ENCODE measurements around the gene R3HDM4.

The R3HDM4 gene

GRCh38 chr19:947090-947706 lies 34.2 kb upstream of the R3HDM4 start:
- DNase-seq: no peak

- DNase-seq: no peak
Measured at GRCh38 chr19:945401-946252, 32.6 kb upstream of the R3HDM4 start.

GRCh38 chr19:944663-945241 lies 31.7 kb upstream of the R3HDM4 start:
- DNase-seq: peak in 1 of 2 experiments; percentile 35

GRCh38 chr19:944171-944567 lies 31.1 kb upstream of the R3HDM4 start:
- DNase-seq: no peak

GRCh38 chr19:943551-944170 lies 30.6 kb upstream of the R3HDM4 start:
- no peak for DNase-seq

- no peak for DNase-seq
Measured at GRCh38 chr19:942133-942645, 29.2 kb upstream of the R3HDM4 start.

GRCh38 chr19:941292-942132 lies 28.5 kb upstream of the R3HDM4 start:
- no peak for DNase-seq

GRCh38 chr19:940591-941291 lies 27.7 kb upstream of the R3HDM4 start:
- DNase-seq: peak; percentile 54 to 92

GRCh38 chr19:939922-940321 lies 26.9 kb upstream of the R3HDM4 start:
- DNase-seq: no peak

GRCh38 chr19:939439-939838 lies 26.4 kb upstream of the R3HDM4 start:
- no peak for DNase-seq

- no peak for DNase-seq
Measured at GRCh38 chr19:938233-938923, 25.4 kb upstream of the R3HDM4 start.

- DNase-seq: no peak
Measured at GRCh38 chr19:937259-937694, 24.3 kb upstream of the R3HDM4 start.

- no peak for DNase-seq
Measured at GRCh38 chr19:936175-936546, 23.1 kb upstream of the R3HDM4 start.

GRCh38 chr19:934865-935479 lies 22.0 kb upstream of the R3HDM4 start:
- peak; percentile 69 to 95 for DNase-seq

- no peak for DNase-seq
Measured at GRCh38 chr19:934197-934840, 21.3 kb upstream of the R3HDM4 start.

- no peak for DNase-seq
Measured at GRCh38 chr19:933553-933882, 20.5 kb upstream of the R3HDM4 start.

GRCh38 chr19:932648-933552 lies 19.9 kb upstream of the R3HDM4 start:
- DNase-seq: no peak

- no peak for DNase-seq
Measured at GRCh38 chr19:931860-932647, 19.0 kb upstream of the R3HDM4 start.
